COR-L47 (cell line): Measurements from ENCODE around the gene VAV2.
A peak's percentile ranks its signal among the peaks of the same experiment; 100 is the strongest.

Experiments used
- DNase-seq: peaks from one replicate; lab custom pipeline; 2025; lab: John Stamatoyannopoulos, UW

Gene VAV2

DNA sequence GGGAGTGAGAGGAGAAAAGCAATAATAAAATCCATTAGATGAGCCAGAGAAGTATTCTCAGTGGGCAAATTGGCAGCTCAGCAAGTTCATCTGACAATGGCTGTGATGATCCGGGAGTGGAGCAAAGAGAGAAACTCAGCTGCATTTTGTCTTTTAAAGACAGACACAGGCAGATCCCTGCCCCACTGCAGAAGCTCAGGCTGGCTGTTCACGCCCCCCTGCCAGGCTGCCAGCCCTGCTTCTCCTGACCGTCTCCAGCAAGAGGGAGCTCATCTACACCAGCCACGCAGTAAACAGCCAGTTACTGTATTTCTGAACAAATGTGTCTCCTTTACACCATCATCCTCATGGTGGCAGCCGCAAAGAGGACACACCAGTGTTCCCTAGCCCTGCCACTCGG lies 139.7 kb downstream of the VAV2 start:
- no peak for DNase-seq

GRCh38 chr9:133851693-133852092 lies 140.4 kb downstream of the VAV2 start:
- no peak for DNase-seq

- DNase-seq = no peak
Measured at GRCh38 chr9:133850937-133851336, 141.2 kb downstream of the VAV2 start.

DNA sequence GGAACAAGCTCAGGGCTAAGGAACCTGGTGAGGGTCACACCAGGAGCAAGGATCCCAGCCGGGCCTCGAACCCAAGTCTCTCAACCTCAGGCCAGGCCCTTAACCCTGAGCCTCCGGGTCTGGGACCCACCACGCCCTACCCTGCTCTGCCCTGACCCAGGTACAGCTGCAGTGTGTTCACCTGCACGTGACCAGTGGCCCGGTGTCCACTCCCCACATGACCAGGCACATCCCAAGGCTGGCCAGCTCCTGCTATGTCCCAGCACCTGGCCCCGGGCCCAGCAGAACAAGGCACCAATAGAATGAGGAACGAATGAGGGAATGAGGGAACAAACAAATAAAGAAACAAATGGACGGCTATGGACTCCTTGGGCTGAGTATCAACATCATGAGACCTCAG lies 142.0 kb downstream of the VAV2 start:
- DNase-seq = no peak

DNA sequence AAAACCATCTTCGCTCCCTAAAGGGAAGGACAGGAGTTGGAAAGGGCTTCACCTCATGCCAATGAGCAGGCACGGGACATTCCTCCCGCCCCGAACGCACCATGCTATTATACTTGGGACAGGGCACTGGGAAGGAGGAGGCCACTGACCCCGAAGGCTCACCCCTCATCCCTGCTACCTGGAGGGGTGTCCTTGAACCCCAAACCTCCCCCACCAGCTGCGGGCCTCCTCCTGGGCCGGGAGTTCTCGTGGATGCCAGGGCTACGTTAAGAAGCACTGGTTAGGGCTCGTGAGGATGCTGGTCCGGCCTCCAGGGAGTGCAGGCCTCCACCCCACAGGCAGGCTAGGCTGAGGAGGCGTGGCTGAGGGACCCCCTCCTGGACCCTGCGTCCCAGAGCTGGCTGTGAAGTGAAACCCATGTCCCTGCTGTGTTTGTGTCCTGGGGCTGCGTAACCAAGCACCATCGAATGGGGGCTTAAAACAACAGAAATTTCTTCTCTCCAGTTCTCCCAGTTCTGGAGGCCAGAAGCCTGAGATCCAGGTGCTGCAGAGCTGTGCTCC lies 142.9 kb downstream of the VAV2 start:
- DNase-seq = no peak

GRCh38 chr9:133848471-133849109 lies 143.5 kb downstream of the VAV2 start:
- DNase-seq = no peak

DNA sequence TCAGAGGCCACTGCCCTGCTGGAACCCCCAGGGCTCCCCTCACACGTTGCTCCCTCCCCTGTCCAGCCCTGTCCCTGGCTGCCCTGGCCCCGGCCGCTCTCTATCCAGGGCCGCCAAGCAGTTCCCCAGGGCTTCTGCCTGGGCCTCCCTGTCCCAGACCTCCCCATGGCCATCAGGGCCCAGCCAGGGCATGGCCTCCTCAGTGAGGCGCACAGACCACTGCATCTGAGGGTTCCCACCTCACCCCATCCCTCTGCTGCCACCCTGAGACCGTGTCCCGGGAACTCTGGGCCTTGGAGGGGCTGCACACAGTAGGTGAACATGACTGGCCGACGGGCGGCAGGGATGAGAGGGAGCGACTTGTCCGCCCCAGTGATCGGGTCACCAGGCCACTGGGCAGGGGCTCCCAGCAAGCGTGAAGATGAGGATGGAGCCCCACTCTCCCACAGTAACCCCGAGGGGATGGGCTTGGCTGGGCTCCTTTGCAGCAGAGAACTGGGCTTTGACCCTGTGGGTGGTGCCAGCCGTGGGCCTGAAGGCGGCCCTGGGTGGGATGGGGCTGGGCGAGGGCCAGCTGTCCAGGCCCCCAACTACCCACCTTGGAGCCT lies 145.5 kb downstream of the VAV2 start:
- no peak for DNase-seq

GRCh38 chr9:133845440-133845839 lies 146.7 kb downstream of the VAV2 start:
- DNase-seq = no peak

DNA sequence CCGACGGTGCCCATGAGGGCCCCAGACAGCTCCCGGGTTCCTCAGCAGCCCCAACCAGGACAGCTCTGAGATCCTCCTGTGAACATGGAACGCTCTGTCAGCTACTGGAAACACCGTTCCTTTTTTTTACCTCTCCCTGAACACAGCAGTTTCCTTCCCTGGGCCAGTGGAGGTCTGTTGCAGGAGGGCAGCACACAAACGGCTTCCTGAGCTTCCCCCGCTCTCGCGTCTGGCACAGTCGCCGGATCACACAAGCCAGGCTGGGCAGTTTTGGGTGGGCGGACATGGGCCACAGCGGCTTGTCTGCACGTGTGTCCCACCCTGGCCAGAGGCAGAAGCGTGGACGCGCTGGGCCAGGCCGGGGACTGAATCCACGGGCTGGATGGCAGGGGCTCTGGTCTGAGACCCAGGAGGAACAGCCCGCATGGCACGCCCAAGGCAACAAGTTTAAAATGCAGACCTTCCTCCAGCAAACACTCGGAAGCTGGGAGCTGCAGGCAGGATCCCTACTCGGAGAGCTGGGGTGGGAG lies 147.2 kb downstream of the VAV2 start:
- DNase-seq = no peak

GRCh38 chr9:133844398-133844784 lies 147.7 kb downstream of the VAV2 start:
- DNase-seq = no peak

GRCh38 chr9:133843751-133844397 lies 148.2 kb downstream of the VAV2 start:
- DNase-seq = peak; percentile 67

- DNase-seq = no peak
Measured at GRCh38 chr9:133843250-133843649, 148.9 kb downstream of the VAV2 start.

DNA sequence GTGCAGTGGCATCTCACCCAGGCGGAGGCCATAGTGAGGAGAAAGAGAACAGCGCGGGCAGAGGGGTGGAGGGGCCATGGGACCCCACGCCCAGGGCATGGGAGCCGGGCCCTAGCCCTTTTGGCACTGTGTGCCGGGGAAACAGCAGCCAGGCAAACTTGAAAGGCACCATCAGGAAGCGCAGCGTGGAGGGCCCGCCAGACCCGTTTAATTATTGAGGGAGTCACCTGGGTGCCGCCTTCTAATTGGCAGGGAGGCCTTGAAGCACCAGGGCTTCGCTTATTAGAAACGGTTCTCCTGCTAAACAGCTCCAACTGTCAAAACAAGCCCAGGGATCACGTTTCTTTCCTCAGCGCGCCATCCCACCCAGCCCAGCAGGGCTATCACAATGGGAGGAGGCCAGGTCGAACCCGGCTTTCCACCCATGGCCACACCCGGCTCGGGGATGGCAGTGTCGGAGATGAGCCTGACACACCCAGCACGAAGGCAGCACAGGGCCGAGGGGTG lies 149.3 kb downstream of the VAV2 start:
- peak; percentile 94 for DNase-seq

- DNase-seq = no peak
Measured at GRCh38 chr9:133842174-133842573, 149.9 kb downstream of the VAV2 start.

GRCh38 chr9:133841167-133841812 lies 150.8 kb downstream of the VAV2 start:
- DNase-seq = no peak

- DNase-seq = no peak
Measured at GRCh38 chr9:133839822-133840329, 152.2 kb downstream of the VAV2 start.

- no peak for DNase-seq
Measured at GRCh38 chr9:133838859-133839507, 153.1 kb downstream of the VAV2 start.

- DNase-seq = no peak
Measured at GRCh38 chr9:133837627-133838597, 154.2 kb downstream of the VAV2 start.

GRCh38 chr9:133836818-133837217 lies 155.3 kb downstream of the VAV2 start:
- DNase-seq = no peak

DNA sequence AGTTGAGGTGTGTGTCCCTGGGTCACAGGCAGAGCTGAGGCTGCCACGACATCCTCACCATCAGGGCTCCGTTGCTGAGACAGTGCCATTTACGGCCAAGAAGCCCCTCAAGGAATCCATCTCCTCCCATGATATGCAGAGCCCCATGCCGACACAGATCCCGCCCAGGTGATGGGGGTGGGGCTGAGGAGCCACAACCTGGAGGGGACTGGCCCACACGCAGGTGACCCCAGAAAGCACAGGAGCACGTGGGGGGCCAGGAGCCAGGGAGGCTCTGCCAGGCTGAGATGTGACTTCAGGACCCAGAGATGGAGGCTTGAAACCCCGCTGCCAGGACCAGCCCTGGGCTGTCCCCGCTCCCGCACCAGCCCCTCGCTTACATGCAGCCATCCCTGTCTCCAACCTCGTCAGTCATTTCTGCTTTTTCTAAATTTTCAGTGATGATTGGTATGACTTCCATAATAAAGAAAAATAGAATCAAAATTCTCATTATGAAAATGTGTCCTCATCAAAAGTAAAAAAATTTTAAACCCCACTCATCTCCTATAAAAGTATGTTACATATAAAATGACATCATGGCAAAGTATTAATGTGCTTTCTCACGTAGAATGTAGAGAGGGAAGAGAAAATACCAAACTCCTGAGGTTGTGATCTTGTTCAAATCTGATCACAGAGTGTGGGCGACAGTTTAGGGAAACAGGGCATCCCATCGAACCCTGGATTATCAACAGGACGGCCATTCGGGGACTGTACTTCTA lies 155.9 kb downstream of the VAV2 start:
- no peak for DNase-seq
